CD4-positive, alpha-beta T cell treated with Interleukin-15 for 1 hour (primary cell): ENCODE results near the gene UPK3BL2.
"Not testable (repeated sequence)": the region's sequence is repeated elsewhere in the genome, so short reads cannot be mapped to it uniquely, and the experiment has no call there.

Experiments used
- DNase-seq: peaks from one replicate; pipeline ENCODE4 v3.0.0-alpha.2; 2020

The UPK3BL2 gene, protein sequence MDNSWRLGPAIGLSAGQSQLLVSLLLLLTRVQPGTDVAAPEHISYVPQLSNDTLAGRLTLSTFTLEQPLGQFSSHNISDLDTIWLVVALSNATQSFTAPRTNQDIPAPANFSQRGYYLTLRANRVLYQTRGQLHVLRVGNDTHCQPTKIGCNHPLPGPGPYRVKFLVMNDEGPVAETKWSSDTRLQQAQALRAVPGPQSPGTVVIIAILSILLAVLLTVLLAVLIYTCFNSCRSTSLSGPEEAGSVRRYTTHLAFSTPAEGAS

GRCh38 chr7:102543596-102543995 is at the start of gene UPK3BL2:
Gene UPK3BL2 (minus strand): TSS chr7:102543696. CDS start chr7:102543636, 60 bp downstream.
- DNase-seq, result not testable (repeated sequence)

DNA sequence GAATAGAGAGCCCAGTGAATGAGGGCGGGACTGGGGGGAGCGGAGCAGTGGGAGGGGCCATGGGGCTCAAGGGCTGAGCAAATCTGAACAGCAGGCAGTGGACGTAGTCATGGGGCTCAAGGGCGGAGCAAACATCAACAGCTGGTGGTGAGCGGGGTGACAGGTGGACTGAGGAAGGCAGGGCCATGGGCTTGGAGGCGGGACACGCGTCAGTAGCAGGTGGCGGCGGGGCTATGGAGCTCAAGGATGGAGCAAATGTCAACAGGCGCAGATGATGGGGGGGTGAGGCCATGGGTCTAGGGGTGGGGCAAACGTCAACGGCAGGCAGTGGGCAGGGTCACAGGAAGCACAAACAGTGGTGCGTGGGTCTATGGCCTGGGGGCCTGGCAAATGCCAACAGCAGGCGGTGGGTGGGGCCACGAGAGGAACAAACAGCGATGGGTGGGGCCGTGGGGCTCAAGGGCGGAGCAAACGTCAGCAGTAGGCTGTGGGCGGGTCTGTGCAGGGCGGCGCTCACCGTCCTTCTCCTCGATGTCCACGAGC is 49.1 kb upstream of the UPK3BL2 start:
- DNase-seq, result peak; percentile 68

DNA sequence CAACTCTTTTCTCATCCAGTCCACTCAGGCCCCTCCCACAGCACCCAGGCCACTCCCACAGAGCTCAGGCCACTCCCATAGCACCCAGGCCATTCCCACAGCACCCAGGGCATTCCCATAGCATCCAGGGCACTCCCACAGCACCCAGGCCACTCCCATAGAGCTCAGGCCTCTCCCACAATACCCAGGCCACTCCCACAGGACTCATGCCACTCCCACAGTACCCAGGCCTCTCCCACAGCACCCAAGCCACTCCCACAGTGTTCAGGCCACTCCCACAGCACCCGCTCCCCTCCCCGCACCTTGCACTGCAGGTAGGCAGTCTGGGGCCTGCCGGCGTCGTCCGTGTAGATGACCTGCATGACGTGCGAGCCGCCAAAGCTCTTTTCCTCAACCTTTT is 46.4 kb upstream of the UPK3BL2 start:
- DNase-seq, result not testable (repeated sequence)

GRCh38 chr7:102583495-102583894 is 40.0 kb upstream of the UPK3BL2 start:
- DNase-seq, result not testable (repeated sequence)

GRCh38 chr7:102581722-102582121 is 38.2 kb upstream of the UPK3BL2 start:
- not testable (repeated sequence) for DNase-seq

- not testable (repeated sequence) for DNase-seq
These were observed 35.0 kb upstream of the UPK3BL2 start for GRCh38 chr7:102578486-102578885.

DNA sequence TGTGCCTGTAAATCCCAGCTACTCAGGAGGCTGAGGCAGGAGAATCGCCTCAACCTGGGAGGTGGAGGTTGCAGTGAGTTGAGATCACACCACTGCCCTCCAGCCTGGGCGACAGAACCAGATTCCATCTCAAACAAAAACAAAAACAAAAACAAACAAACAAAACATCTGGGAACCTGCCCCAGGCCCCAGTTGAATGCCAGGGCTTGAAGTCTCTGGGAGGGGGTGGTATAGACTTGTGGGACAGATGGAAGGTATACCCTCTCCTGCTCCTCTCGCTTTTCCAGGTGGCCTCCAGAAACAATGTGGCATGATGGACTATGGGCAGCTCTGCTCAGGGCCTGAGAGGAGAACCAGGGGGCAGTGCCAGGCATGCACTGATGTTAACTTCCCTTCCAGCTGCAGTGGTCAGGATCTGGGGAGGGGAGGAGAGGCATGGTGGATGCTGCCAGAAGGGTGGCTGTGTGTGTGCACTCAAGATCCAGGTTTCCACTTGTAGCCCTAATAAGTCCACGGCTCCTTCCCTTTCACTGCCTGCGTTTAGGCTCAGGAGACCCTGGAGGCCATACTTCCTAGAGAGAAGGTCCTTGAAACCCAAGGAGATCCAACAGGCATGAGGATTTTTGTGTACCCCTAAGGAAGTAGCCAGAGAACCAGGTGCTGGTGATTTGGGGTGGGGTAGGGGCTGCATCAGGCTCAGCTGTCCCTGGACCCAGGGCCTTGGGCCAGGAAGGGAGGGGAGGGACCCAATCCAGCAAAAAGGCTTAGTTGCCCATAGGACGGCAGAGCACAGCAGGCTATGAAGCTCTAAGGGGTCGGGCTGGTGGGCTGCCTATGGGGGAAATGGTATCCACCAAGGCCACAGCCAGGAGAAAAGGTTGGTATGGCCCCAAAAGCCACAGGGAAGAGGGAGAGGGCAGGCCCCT is 34.1 kb upstream of the UPK3BL2 start:
- not testable (repeated sequence) for DNase-seq

- not testable (repeated sequence) for DNase-seq
These were observed 32.9 kb upstream of the UPK3BL2 start for GRCh38 chr7:102576363-102576762.

DNA sequence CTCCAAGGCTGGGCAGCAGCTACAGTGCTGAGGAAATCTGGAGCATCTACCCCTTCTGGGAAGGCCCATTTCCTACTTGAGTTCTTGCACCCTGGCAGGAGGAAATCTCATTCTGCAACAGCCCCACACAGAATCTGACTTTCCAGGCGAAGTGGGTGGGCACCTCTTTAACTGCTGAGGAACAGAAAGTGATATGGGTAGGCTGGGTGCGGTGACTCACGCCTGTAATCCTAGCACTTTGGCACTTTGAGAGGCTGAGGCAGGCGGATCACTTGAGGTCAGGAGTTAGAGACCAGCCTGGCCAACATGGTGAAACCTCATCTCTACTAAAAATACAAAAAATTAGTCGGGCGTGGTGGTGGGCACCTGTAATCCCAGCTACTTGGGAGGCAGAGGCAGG is 31.1 kb upstream of the UPK3BL2 start:
- not testable (repeated sequence) for DNase-seq

DNA sequence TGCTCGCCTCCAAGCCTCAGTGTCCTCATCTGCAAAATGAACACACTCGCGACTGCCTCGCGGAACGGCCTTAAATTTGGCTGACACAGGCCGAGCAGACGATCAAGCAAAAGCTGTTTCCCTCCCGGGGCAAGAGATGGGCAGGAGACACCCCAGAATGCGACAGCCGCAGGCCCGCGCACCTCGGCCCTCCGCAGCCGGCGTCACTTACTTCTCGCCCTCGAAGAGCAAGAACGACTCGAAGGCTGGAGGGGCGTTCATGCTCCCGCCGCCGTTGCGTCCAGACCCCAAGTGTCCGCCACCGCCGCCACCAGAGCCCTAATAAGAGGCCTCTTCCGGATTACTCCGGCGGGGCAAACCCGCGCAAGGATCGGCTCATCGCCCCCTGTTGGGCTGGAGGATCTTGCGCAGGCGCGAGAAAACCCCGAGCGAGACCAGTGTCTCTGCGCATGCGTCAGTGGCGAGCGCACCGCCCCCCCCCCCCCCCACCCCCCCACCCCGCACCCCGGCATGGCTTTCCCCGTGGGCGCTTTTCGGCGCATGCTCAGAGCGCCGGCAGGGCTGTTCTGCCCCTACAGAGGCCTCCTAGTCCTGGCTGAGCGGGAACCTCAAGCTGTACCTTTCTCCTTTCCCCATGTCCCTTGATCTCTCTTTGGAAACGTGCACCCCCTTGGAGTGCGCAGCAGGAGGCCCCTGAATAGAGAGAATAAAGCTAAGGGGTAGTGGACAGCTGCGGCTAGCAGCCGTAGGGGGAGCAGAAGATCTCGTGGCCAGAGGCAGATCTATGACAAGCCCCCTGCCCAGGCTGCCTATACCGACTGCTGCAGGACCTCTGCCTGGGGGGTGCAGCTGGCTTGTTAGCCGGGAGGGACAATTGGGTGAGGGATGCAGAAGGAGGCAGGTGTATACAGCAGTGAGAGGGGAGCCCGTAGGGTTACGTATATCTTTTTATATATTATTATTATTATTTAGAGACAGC is 29.1 kb upstream of the UPK3BL2 start, which contains the start of gene POLR2J3:
POLR2J3 (minus strand) TSS at position 323 of the 979 bp plus-strand sequence; CDS start at position 261, 62 bp downstream.
- peak; percentile 95 for DNase-seq

GRCh38 chr7:102568620-102569019 is 25.1 kb upstream of the UPK3BL2 start:
- not testable (repeated sequence) for DNase-seq

GRCh38 chr7:102550808-102551422 is 7.4 kb upstream of the UPK3BL2 start, which contains the start of gene SPDYE2:
Gene SPDYE2 (plus strand): TSS chr7:102551226. CDS start chr7:102553256, 2,030 bp downstream.
- DNase-seq, result not testable (repeated sequence)

DNA sequence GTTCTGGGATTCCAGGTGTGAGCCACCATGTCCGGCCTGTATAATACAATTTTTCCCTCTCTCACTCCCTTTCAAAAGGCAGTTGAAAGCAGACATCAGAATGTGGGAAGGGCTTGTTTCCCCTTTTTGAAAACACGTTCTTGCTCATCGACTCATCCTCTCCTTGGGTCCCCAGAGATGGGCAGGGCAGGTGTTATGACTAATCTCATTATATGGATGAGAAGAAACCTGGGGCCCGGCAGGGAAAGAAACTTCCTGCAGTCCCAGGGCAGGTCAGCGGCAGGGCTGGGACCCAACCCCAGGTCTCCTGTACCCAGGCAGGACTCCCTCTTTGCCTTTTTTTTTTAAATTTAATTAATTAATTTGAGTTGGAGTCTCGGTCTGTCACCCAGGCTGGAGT is 2.9 kb upstream of the UPK3BL2 start:
- DNase-seq, result not testable (repeated sequence)

GRCh38 chr7:102545288-102545687 is 1.8 kb upstream of the UPK3BL2 start:
- DNase-seq, result not testable (repeated sequence)

- not testable (repeated sequence) for DNase-seq
These were observed 876 bp upstream of the UPK3BL2 start for GRCh38 chr7:102544372-102544771.

- DNase-seq, result not testable (repeated sequence)
These were observed 725 bp downstream of the UPK3BL2 start for GRCh38 chr7:102542771-102543170.

GRCh38 chr7:102542083-102542482 is 1.4 kb downstream of the UPK3BL2 start:
- DNase-seq, result not testable (repeated sequence)

DNA sequence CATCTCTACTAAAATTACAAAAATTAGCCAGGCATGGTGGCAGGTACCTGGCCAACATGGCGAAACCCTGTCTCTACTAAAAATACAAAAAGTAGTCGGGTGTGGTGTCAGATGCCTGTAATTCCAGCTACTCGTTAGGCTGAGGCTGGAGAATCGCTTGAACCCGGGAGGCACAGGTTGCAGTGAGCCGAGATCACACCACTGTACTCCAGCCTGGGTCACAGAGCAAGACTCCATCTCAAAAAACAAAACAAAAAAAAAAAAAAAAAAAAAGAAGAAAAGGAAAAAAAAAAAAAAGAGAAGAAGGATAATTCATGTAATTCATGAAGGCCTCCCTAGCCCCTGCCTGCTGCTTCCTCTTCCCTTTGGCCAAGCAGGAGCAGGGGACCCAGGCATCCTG is 2.9 kb downstream of the UPK3BL2 start:
- DNase-seq, result not testable (repeated sequence)

DNA sequence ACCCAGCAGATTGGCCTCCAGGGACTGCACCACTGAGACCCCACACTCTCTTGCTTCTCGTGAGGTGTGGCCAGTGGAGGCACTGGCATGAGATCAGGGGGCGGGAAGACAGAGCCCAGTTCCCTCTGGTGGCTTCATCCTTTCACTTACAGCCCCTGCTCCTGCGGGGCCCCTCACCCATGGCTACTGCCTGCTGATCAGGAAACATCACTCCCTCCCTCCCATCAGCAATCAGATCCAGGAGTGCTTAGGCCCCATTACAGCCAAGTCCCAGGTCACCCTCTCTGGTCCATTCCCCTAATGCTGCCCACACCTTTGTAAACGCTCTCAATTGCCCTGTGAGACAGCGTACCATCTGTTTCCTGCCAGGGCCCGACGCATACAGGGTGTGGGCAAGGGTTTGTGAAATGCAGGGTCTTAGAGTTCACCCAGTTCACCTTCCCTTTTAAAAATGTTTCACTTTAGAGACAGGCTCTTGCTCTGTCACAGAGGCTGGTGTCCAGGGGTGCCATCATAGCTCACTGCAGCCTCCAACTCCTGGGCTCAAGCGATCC is 8.4 kb downstream of the UPK3BL2 start:
- DNase-seq, result not testable (repeated sequence)

DNA sequence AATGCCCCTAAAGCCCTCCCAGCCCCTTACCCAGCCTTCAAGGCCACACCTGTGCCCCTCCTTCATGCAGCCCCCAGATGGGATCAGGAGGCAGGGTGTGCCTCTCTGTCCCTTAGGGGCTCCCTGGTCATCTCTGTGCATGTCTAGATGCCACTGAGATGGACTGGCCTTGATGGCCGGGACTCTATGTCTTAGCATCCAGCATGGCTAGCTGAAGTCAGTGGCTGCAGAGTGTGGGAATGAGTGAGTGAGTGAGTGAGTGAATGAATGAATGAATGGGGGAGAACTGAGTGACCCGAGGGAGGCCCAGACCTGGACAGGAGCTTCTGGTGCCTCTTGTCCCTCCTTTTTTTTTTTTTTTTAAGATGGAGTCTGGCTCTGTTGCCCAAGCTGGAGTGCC is 11.4 kb downstream of the UPK3BL2 start:
- DNase-seq, result not testable (repeated sequence)

- not testable (repeated sequence) for DNase-seq
These were observed 11.9 kb downstream of the UPK3BL2 start for GRCh38 chr7:102531583-102531982.
